GM12872 (cell line): ENCODE data around the gene DERA.

Experiments
- CTCF ChIP-seq: IDR thresholded peaks from 3 replicates; pipeline ENCODE4 v1.5.1; 2011; ENCODE audit warnings: low read depth, mild to moderate bottlenecking, low read length, moderate library complexity; ENCODE audit not compliant: insufficient read depth

DERA gene

GRCh38 chr12:15918066-15918465 is 6.9 kb downstream of the DERA start:
- no peak for TF ChIP-seq CTCF

GRCh38 chr12:15919418-15919817 is 8.3 kb downstream of the DERA start:
- no peak for TF ChIP-seq CTCF

- TF ChIP-seq CTCF = no peak
Measured at GRCh38 chr12:15924956-15925355, 13.8 kb downstream of the DERA start.

- TF ChIP-seq CTCF = no peak
Measured at GRCh38 chr12:15928346-15928745, 17.2 kb downstream of the DERA start.

- TF ChIP-seq CTCF = no peak
Measured at GRCh38 chr12:15928870-15929571, 17.9 kb downstream of the DERA start.

- peak; percentile 34; the same call in 1 of the 3 replicates for TF ChIP-seq CTCF
Measured at GRCh38 chr12:15931590-15932053, 20.5 kb downstream of the DERA start.

- TF ChIP-seq CTCF = no peak
Measured at GRCh38 chr12:15932327-15932726, 21.2 kb downstream of the DERA start.
